ENCODE measurements around the gene CFDP1.

CFDP1 gene

DNA sequence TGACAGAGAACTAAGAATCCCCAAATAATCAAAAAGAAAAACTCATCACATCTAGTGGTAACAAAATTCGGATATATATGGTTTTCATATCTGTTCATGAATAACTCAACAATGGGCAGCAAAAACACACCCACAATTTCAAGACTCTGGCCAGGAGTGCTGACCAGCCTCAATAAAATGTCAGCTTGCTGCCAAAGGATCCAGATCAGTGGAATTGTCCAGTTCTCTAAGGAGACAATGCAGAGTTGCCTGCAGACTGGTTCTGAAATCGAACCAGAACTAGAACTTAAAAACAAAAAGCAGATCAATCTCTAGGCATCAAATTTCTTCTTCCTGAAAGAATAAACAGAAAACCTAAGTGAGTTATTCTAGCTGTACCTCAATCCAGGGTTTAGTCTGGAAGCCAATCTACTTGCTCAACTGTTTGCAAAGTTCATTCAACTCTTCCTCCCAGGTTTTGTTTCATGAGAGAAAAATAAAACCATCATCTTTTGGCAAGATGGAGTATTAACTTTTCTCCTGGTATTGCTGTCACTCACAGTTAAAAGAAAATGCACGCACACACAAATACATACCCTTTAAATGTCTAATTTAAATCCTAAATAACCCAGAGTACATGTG is 61.0 kb downstream of the CFDP1 start:
- no peak for DNase-seq (ENCODE audit: low spot score)

GRCh38 chr16:75371171-75371570 is 62.1 kb downstream of the CFDP1 start:
- no peak for DNase-seq (ENCODE audit: low spot score)

DNA sequence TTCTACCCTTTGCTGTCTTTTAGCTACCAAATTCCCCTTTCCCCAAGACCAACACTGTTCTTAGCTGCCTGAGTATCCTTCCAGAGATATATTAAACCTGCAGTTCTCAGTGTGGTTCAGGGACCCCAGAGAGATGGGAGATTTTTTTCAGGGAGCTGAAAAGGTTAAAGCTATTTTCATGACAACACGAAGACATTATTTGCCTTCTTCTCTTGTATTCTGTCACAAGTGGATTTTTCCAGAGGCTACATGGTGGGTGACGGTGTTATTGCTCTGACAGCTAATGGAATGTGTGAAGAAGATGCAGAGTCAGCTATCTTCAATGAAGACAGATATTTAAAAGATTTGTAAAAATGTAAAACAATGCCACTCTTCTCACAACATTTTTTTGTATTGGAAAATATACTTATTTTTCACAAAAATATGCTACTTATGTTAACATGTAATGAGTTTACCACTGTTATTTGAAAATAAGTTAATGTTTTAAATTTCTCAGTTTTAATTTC is 69.0 kb downstream of the CFDP1 start:
- no peak for DNase-seq (ENCODE audit: low spot score)

DNA sequence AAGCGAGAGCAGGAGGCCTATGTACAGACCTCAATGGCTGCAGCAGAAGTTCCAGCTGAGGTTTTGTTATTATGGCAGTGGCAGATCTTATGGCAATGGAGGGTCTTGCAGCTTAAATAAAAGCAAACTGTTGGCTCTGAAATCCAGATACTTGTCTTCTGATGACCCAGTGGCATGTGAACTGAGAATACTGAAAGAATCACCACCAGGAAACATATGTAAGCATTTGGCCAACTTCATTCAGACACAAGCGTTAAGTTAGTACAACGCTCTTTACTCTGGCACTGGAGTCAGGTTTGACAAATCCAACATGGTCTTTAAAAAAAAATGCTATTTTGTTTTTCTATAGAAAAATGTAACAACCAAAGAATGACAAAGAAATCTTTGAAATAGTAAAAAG is 70.5 kb downstream of the CFDP1 start:
- no peak for DNase-seq (ENCODE audit: low spot score)

DNA sequence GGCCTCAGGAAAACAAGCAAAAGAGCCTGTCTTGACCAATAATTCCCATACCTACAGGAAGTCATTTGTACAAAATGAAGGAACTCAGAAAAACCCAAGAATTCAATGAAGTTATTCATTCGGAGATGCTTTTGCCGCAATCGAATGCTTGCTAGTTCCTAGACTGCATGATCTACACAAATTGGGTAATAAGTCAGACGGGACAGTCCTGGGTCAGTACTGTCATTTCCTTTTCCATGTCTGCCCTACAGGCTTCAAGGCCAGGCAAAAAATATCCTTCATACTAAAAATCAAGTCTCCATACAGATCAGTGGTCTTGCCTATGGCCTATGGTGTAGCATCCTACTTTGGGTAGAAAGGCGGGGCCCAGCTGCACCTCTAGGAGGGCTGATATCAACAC is 71.4 kb downstream of the CFDP1 start:
- DNase-seq (ENCODE audit: low spot score), result no peak

GRCh38 chr16:75354170-75354569 is 79.1 kb downstream of the CFDP1 start:
- DNase-seq (ENCODE audit: low spot score), result no peak

- DNase-seq (ENCODE audit: low spot score), result no peak
Observed at GRCh38 chr16:75351183-75351582, 82.1 kb downstream of the CFDP1 start.

- no peak for DNase-seq (ENCODE audit: low spot score)
Observed at GRCh38 chr16:75345711-75346110, 87.6 kb downstream of the CFDP1 start.

DNA sequence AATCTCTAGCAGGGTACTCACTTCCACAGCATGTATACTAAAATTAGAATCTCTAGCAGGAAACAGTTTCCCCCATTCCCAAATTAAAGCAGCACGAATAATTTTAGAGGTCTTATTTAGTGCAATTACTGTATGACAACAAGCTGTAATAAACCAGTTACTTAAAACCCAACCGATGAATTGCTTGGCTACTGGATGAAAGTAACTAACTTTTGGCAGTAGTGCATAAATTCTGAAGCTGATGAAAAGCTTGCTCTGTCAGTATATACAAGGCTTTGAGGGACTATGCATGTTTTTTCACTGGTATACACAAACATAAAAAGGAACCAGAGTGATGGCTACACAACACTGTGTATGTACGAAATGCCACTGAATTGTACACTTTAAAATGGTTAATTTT is 89.4 kb downstream of the CFDP1 start:
- no peak for DNase-seq (ENCODE audit: low spot score)

DNA sequence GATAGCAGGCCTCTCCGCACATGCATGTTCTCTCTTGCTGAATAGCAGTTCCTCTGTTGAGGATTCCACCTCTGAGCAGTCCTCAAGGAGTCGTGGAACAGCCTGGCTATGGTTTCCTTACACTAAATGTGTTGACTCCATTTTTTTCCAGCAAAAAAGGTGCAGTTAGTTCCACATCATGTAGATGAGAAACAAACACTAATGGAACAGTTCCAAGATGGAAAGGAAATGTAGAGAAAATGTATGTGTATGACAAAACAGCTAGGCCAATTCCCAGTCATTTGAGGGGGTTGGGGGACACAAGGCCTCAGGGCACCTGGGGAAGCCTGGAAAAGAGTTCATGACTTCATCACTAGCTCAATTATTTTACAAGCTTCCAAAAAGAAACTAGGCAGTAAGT is 90.0 kb downstream of the CFDP1 start:
- no peak for DNase-seq (ENCODE audit: low spot score)

- no peak for DNase-seq (ENCODE audit: low spot score)
Observed at GRCh38 chr16:75342308-75342811, 90.9 kb downstream of the CFDP1 start.

GRCh38 chr16:75341564-75342307 is 91.6 kb downstream of the CFDP1 start:
- no peak for DNase-seq (ENCODE audit: low spot score)

GRCh38 chr16:75340741-75341491 is 92.4 kb downstream of the CFDP1 start:
- DNase-seq (ENCODE audit: low spot score), result no peak

DNA sequence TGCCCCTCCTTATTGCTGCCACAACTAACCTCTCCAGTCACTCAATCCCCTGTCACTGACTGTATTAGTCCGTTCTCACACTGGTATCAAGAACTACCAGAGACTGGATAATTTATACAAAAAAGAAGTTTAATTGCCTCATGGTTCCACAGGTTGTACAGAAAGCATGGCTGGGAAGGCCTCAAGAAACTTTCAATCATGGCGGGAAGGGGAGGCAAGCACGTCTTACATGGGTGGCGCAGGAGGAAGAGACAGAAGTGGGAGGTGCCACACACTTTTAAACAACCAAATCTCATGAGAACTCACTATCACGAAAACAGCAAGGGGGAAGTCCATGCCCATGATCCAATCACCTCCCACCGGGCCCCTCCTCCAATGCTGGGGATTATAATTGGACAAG is 95.9 kb downstream of the CFDP1 start:
- DNase-seq (ENCODE audit: low spot score), result no peak

GRCh38 chr16:75336521-75336920 is 96.8 kb downstream of the CFDP1 start:
- DNase-seq (ENCODE audit: low spot score), result no peak

DNA sequence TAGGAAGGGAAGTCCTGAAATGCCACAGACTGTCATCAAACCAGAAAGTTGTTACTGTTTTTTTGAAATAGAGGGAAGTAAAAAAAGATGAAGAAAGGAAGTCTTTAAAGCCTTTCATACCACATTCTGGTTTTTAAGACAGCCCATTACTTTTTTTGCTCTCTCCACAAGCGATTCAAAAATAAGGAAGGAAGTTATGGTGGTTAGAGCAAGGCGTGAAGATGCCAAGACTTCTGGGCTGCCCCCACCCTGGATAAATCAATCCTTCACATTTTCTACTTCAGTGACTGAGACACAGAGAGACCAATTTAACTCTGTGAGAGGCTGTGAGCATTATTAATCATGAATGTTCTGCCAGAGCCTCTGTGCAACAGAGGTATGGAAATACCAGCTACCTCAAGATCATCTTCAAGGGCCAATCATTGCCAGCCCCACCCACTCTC is 99.6 kb downstream of the CFDP1 start:
- no peak for DNase-seq (ENCODE audit: low spot score)

- DNase-seq (ENCODE audit: low spot score), result no peak
Observed at GRCh38 chr16:75329943-75330342, 103.4 kb downstream of the CFDP1 start.

GRCh38 chr16:75326333-75326732 is 107.0 kb downstream of the CFDP1 start:
- no peak for DNase-seq (ENCODE audit: low spot score)

- no peak for DNase-seq (ENCODE audit: low spot score)
Observed at GRCh38 chr16:75323933-75324332, 109.4 kb downstream of the CFDP1 start.

DNA sequence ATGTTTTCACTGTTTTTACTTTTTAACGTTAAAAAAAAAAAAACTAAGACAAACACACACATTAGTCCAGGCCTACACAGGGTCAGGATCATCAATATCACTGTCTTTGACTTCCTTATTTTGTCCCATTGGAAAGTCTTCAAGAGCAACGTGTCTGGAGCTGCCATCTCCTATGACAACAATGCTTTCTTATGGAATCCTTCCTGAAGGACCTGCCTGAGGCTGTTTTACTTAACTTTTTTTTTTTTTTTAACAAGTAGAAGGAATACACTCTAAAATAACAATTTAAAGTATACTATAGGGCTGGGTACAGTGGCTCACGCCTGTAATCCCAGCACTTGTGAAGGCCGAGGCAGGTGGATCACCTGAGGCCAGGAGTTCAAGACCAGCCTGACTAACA is 110.1 kb downstream of the CFDP1 start:
- DNase-seq (ENCODE audit: low spot score), result no peak

- DNase-seq (ENCODE audit: low spot score), result no peak
Observed at GRCh38 chr16:75322740-75323139, 110.6 kb downstream of the CFDP1 start.

DNA sequence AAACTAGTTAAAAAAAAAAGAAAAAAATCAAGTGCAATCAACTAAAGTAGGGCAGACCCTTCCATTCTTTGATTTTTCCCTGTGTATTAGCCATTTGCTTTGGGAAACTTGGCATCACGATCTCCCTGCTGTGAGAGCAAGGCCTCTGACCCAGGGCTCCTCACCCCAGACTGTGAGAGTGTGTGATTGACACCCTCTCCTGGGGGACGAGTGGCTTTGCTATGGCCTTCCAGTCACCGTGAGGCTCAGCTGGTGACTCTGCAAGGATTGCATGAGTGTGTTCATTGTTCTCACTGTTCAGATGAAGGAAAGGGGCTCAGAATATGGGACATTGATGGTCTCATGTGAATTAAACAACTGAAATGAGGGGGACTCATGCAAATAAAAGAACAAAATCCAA is 112.9 kb downstream of the CFDP1 start:
- DNase-seq (ENCODE audit: low spot score), result peak; percentile 93

Data from pons (tissue), 1 donor.